Liver (tissue), 9 donors: ENCODE results near the gene WRAP73. TPM values are rescaled to one million over a fixed set of nuclear protein-coding genes. Genes with fewer than 3 reads are reported as not detected.
"Not testable (repeated sequence)": the region's sequence is repeated elsewhere in the genome, so short reads cannot be mapped to it uniquely, and the experiment has no call there.

Source experiments
- DNase-seq: peaks from one replicate; pipeline ENCODE4 v3.0.0-alpha.2; 2017; ENCODE audit warnings: low spot score
- H3K27ac ChIP-seq, 2 donors: one replicate each; pipeline ENCODE4 v1.7.0; 2013; ENCODE audit warnings: inconsistent platforms in 2 of 2, low read length in 2 of 2, control low read depth in 1 of 2, low read depth in 1 of 2, mild to moderate bottlenecking in 1 of 2
- H3K27me3 ChIP-seq, 4 donors: one replicate each; pipeline versions ENCODE4 v1.6.1 to v1.7.0; 2013; ENCODE audit warnings: low read length in 3 of 4, inconsistent platforms in 1 of 4, mild to moderate bottlenecking in 1 of 4, moderate library complexity in 1 of 4; ENCODE audit not compliant: control insufficient read depth in 4 of 4, insufficient read depth in 4 of 4
- H3K36me3 ChIP-seq, 4 donors: one replicate each; pipeline versions ENCODE4 v1.6.1 to v1.7.0; 2013; ENCODE audit warnings: low read length in 3 of 4, mild to moderate bottlenecking in 3 of 4, low read depth in 1 of 4, moderate library complexity in 1 of 4; ENCODE audit not compliant: control insufficient read depth in 4 of 4, insufficient read depth in 3 of 4
- H3K4me1 ChIP-seq, 4 donors: one replicate each; pipeline versions ENCODE4 v1.6.1 to v1.7.0; 2013; ENCODE audit warnings: low read length in 3 of 4, mild to moderate bottlenecking in 3 of 4, moderate library complexity in 1 of 4; ENCODE audit not compliant: control insufficient read depth in 4 of 4, insufficient read depth in 4 of 4
- H3K4me3 ChIP-seq, 3 donors: one replicate each; pipeline versions ENCODE4 v1.6.1 to v1.7.0; 2013; ENCODE audit warnings: low read length in 3 of 3, control low read depth in 1 of 3, low read depth in 1 of 3, mild to moderate bottlenecking in 1 of 3
- H3K9ac ChIP-seq, 2 donors: one replicate each; pipeline ENCODE4 v1.7.0; 2013; ENCODE audit warnings: low read length in 2 of 2, mild to moderate bottlenecking in 2 of 2, moderate library complexity in 2 of 2, control low read depth in 1 of 2, low read depth in 1 of 2
- H3K9me3 ChIP-seq, 4 donors: one replicate each; pipeline versions ENCODE4 v1.6.1 to v1.7.0; 2013; ENCODE audit warnings: low read length in 3 of 4; ENCODE audit not compliant: control insufficient read depth in 4 of 4
- GABPA ChIP-seq, 2 donors: IDR thresholded peaks in 1 of 2; conservative IDR thresholded peaks in 1 of 2; 2 replicates each; pipeline ENCODE4 v1.6.1; 2016; ENCODE audit warnings: antibody characterized with exemption in 2 of 2, mild to moderate bottlenecking in 1 of 2, moderate library complexity in 1 of 2
- HNF4A ChIP-seq, 2 donors: conservative IDR thresholded peaks; 2 replicates each; pipeline ENCODE4 v1.6.1; 2016; ENCODE audit warnings: antibody characterized with exemption in 2 of 2, mild to moderate bottlenecking in 2 of 2
- RAD21 ChIP-seq, 2 donors: IDR thresholded peaks; 2 replicates each; pipeline ENCODE4 v1.6.1; 2016; ENCODE audit warnings: antibody characterized with exemption in 2 of 2, mild to moderate bottlenecking in 2 of 2
- TAF1 ChIP-seq: conservative IDR thresholded peaks from 2 replicates; pipeline ENCODE4 v1.6.1; 2016; ENCODE audit warnings: antibody characterized with exemption, mild to moderate bottlenecking
- WGBS: extraction: QIAGEN DNeasy Blood & Tissue Kit; methylation state at CpG from one replicate; pipeline ENCODE4 v1.1.7; 2013; 5-methylcytosine and 5-hydroxymethylcytosine counted together
- polyA plus RNA-seq, 2 donors: library from polyadenylated mRNA; stranded (reverse) in 1 of 2; unstranded in 1 of 2; fragments of 200-250 nt in 1 of 2; fragments of >200 nt in 1 of 2; fragmentation: Nextera tagmentation in 1 of 2; extraction: Ambion mirVana in 1 of 2; gene quantifications; one replicate each; pipeline versions ENCODE4 v1.2.1 to v1.2.3, GENCODE V29; 2013 to 2015
- total RNA-seq, 2 donors: library from RNA; depleted of rRNA; stranded (reverse); fragments of >200 nt; gene quantifications; one replicate each; pipeline ENCODE4 v1.2.3, GENCODE V29; 2014
- TF ChIP-seq, protein P1 (sequence below): IDR thresholded peaks from 2 replicates; pipeline ENCODE4 v1.6.1; 2016; ENCODE audit warnings: antibody characterized with exemption
- TF ChIP-seq, protein P2 (sequence below): fragments of 150-350 bp; IDR thresholded peaks from 2 replicates; pipeline ENCODE4 v1.5.1; 2017; ENCODE audit warnings: improper control_type of control experiment, low read depth, low read length; ENCODE audit not compliant: missing input control
- donor health status: healthy.
- donor health status: healthy.
- donor health status: healthy.
- donor health status: healthy.
- donor health status: healthy.

WRAP73 gene
- total and polyA plus RNA-seq, 4 donors, result 7.6 to 14.6 (median 10.0) TPM

- TF ChIP-seq TAF1, result no peak
- TF ChIP-seq, protein P1, sequence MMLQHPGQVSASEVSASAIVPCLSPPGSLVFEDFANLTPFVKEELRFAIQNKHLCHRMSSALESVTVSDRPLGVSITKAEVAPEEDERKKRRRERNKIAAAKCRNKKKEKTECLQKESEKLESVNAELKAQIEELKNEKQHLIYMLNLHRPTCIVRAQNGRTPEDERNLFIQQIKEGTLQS, result no peak
- peak; percentile 89 to 97 for TF ChIP-seq GABPA (IDR thresholded peaks at IDR 0.05 in 1 of 2, conservative IDR thresholded peaks at IDR 0.05 in 1 of 2)
These were observed 25.4 kb downstream of the WRAP73 start, which contains the start of gene TPRG1L (continued) for GRCh38 chr1:3624200-3625136.

GRCh38 chr1:3623441-3624199, 26.3 kb downstream of the WRAP73 start:
- Histone ChIP-seq H3K9me3 (no peaks in the 10 kb centered on the region), H3K36me3 (peaks cover 6 to 14% (median 13%) of the 10 kb centered on the region in 4 donors), H3K27me3 (no peaks in the 10 kb centered on the region), H3K4me3 (peak overlapping the region; percentile 71 to 96 (median 74)), H3K27ac (peak overlapping the region in 1 of 2 donors; percentile 78), H3K4me1 (peaks cover 11 to 42% (median 35%) of the 10 kb centered on the region in 4 donors), H3K9ac (peak overlapping the region in 1 of 2 donors; percentile 60)
- TF ChIP-seq HNF4A (conservative IDR thresholded peaks at IDR 0.05), result no peak
- 37% methylated on average over 23 of the region's 23 CpGs for WGBS
- no peak for DNase-seq

- not testable (repeated sequence) for H3K9me3 ChIP-seq, H3K36me3 ChIP-seq, H3K27me3 ChIP-seq, H3K4me3 ChIP-seq, H3K9ac ChIP-seq, DNase-seq, H3K27ac ChIP-seq
- H3K4me1 ChIP-seq, result peaks cover 11 to 42% (median 35%) of the 10 kb centered on the region in 4 donors
- 92% methylated on average over 9 of the region's 9 CpGs for WGBS
These were observed 27.8 kb downstream of the WRAP73 start for GRCh38 chr1:3622102-3622501.

DNA sequence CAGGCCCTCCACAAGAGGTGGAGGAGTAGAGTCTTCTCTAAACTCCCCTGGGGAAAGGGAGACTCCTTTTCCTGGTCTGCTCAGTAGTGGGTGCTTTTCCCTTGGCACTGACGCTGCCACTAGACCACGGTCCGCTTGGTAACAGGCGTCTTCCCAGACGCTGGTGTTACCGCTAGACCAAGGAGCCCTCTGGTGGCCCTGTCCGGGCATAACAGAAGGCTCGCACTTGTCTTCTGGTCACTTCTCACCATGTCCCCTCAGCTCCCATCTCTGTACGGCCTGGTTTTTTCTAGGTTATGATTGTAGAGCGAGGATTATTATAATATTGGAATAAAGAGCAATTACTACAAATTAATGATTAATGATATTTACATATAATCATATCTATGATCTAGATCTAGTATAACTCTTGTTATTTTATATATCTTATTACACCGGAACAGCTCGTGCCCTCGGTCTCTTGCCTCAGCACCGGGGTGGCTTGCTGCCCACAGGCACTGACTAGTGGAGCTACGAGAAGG, 28.7 kb downstream of the WRAP73 start:
- peaks cover 11 to 42% (median 33%) of the 10 kb centered on the region in 4 donors for H3K4me1 ChIP-seq
- H3K27me3 ChIP-seq, H3K9ac ChIP-seq, DNase-seq, H3K9me3 ChIP-seq, H3K4me3 ChIP-seq, H3K27ac ChIP-seq, H3K36me3 ChIP-seq: not testable (repeated sequence)
- TF ChIP-seq, protein P2, sequence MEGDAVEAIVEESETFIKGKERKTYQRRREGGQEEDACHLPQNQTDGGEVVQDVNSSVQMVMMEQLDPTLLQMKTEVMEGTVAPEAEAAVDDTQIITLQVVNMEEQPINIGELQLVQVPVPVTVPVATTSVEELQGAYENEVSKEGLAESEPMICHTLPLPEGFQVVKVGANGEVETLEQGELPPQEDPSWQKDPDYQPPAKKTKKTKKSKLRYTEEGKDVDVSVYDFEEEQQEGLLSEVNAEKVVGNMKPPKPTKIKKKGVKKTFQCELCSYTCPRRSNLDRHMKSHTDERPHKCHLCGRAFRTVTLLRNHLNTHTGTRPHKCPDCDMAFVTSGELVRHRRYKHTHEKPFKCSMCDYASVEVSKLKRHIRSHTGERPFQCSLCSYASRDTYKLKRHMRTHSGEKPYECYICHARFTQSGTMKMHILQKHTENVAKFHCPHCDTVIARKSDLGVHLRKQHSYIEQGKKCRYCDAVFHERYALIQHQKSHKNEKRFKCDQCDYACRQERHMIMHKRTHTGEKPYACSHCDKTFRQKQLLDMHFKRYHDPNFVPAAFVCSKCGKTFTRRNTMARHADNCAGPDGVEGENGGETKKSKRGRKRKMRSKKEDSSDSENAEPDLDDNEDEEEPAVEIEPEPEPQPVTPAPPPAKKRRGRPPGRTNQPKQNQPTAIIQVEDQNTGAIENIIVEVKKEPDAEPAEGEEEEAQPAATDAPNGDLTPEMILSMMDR, result peak; percentile 44
- TF ChIP-seq RAD21 (IDR thresholded peaks at IDR 0.05), result peak; percentile 63 to 77
- WGBS, result 28% methylated on average over 15 of the region's 15 CpGs
